H1 (cell line): Measurements from ENCODE around the gene OPCML. TPM values are rescaled to one million over a fixed set of nuclear protein-coding genes. Genes with fewer than 3 reads are reported as not detected.

Source experiments
- CTCF ChIA-PET: fragments of 300-600 bp; sonication (Branson Sonifier 250); formaldehyde crosslinking; loops from one replicate; lab custom pipeline; 2021; ENCODE audit not compliant: partially characterized antibody; lab: Charles Lee
- POLR2A ChIA-PET: fragments of 300-600 bp; sonication (Branson Sonifier 250); formaldehyde crosslinking; loops from one replicate; lab custom pipeline; 2021; ENCODE audit warnings: inconsistent platforms; ENCODE audit not compliant: partially characterized antibody; lab: Charles Lee
- DNase-seq, 2 experiments: peaks; one replicate each; pipeline versions ENCODE4 v3.0.0 to v3.0.0-alpha.2; 2010 to 2022; ENCODE audit warnings: low spot score in 2 of 2, low read depth in 1 of 2, mixed read lengths in 1 of 2
- FAIRE-seq: peaks from 2 replicates; lab custom pipeline; 2011; peaks lifted over from hg19 to GRCh38; lab: Jason Lieb, UNC
- H2AFZ ChIP-seq: 2 replicates; pipeline ENCODE4 v1.8.1; 2012; ENCODE audit warnings: low read length, inconsistent platforms
- H2AK5ac ChIP-seq: 2 replicates; pipeline ENCODE4 v1.6.1; 2013; ENCODE audit warnings: low read depth, low read length
- H2BK120ac ChIP-seq: replicated peaks from 2 replicates; pipeline ENCODE3; 2013; ENCODE audit warnings: low read depth, low read length, inconsistent platforms
- H2BK12ac ChIP-seq: 2 replicates; pipeline ENCODE4 v1.6.1; 2013; ENCODE audit warnings: low read depth, low read length
- H2BK15ac ChIP-seq: 2 replicates; pipeline ENCODE4 v1.6.1; 2013; ENCODE audit warnings: low read length
- H2BK20ac ChIP-seq: 2 replicates; pipeline ENCODE4 v1.6.1; 2013; ENCODE audit warnings: low read length
- H2BK5ac ChIP-seq: 2 replicates; pipeline ENCODE4 v1.6.1; 2013; ENCODE audit warnings: low read depth, low read length
- H3K14ac ChIP-seq: 2 replicates; pipeline ENCODE4 v1.6.1; 2013; ENCODE audit warnings: inconsistent platforms; ENCODE audit not compliant: insufficient read length
- H3K18ac ChIP-seq: 2 replicates; pipeline ENCODE4 v1.6.1; 2013; ENCODE audit warnings: low read length; ENCODE audit errors: extremely low read depth
- H3K23ac ChIP-seq: 2 replicates; pipeline ENCODE4 v1.6.1; 2013; ENCODE audit warnings: inconsistent platforms; ENCODE audit not compliant: insufficient read length
- H3K23me2 ChIP-seq: 2 replicates; pipeline ENCODE4 v1.6.1; 2013; ENCODE audit warnings: low read depth, low read length
- H3K27ac ChIP-seq: 2 replicates; pipeline ENCODE4 v1.6.1; 2011; ENCODE audit warnings: low read depth, low read length, inconsistent platforms
- H3K27me3 ChIP-seq, 4 experiments: replicated peaks in 1 of 4; 1 replicate in 1 of 4; 2 replicates in 3 of 4; pipeline versions ENCODE4 v1.6.1 to v1.8.1; 2011 to 2013; ENCODE audit warnings: low read length in 3 of 4, mild to moderate bottlenecking in 3 of 4, inconsistent platforms in 2 of 4, mixed read lengths in 2 of 4, moderate library complexity in 1 of 4; ENCODE audit not compliant: control insufficient read depth in 3 of 4, insufficient read depth in 3 of 4; ENCODE audit errors: extremely low read depth in 1 of 4
- H3K36me3 ChIP-seq, 4 experiments: 2 replicates each; pipeline versions ENCODE4 v1.6.1 to v1.8.1; 2011 to 2013; ENCODE audit warnings: mild to moderate bottlenecking in 4 of 4, low read length in 3 of 4, moderate library complexity in 2 of 4, control low read depth in 1 of 4, inconsistent platforms in 1 of 4; ENCODE audit not compliant: insufficient read depth in 4 of 4, control insufficient read depth in 2 of 4
- H3K4ac ChIP-seq: replicated peaks from 2 replicates; pipeline ENCODE3; 2013; ENCODE audit warnings: low read length, low read depth, mixed read lengths, inconsistent platforms; ENCODE audit not compliant: insufficient read length
- H3K4me1 ChIP-seq, 4 experiments: replicated peaks in 1 of 4; 1 replicate in 1 of 4; 2 replicates in 3 of 4; pipeline versions ENCODE4 v1.6.1 to v1.8.1; 2011 to 2013; ENCODE audit warnings: low read length in 3 of 4, inconsistent platforms in 2 of 4, mixed read lengths in 1 of 4; ENCODE audit not compliant: insufficient read depth in 4 of 4, control insufficient read depth in 3 of 4
- H3K4me2 ChIP-seq, 2 experiments: 2 replicates each; pipeline versions ENCODE4 v1.6.1 to v1.8.1; 2011 to 2013; ENCODE audit warnings: low read depth in 2 of 2, low read length in 2 of 2, control low read depth in 1 of 2, inconsistent platforms in 1 of 2, mild to moderate bottlenecking in 1 of 2; ENCODE audit not compliant: insufficient read depth in 1 of 2
- H3K4me3 ChIP-seq, 4 experiments: fragments of 200-600, 300-600 bp in 1 of 4; sonication (generic), shearing (Covaris generic), sonication (Bioruptor Twin) in 1 of 4; 2 replicates each; pipeline versions ENCODE4 v1.5.1 to v1.8.1; 2011 to 2016; ENCODE audit warnings: low read length in 4 of 4, low read depth in 3 of 4, control low read depth in 2 of 4, inconsistent platforms in 2 of 4, mild to moderate bottlenecking in 2 of 4, mixed read lengths in 1 of 4, moderate library complexity in 1 of 4; ENCODE audit not compliant: insufficient read depth in 2 of 4; ENCODE audit errors: extremely low read depth in 1 of 4
- H3K56ac ChIP-seq: replicated peaks from 2 replicates; pipeline ENCODE3; 2013; ENCODE audit warnings: low read depth, mild to moderate bottlenecking, mixed read lengths, low read length, inconsistent platforms; ENCODE audit not compliant: insufficient read length
- H3K79me1 ChIP-seq: 2 replicates; pipeline ENCODE4 v1.6.1; 2013; ENCODE audit warnings: low read depth, low read length, control low read depth
- H3K79me2 ChIP-seq, 2 experiments: 2 replicates each; pipeline versions ENCODE4 v1.6.1 to v1.8.1; 2012 to 2013; ENCODE audit warnings: low read length in 2 of 2, mild to moderate bottlenecking in 2 of 2, inconsistent platforms in 1 of 2; ENCODE audit not compliant: insufficient read depth in 2 of 2, control insufficient read depth in 1 of 2
- H3K9ac ChIP-seq, 4 experiments: replicated peaks in 1 of 4; 1 replicate in 1 of 4; 2 replicates in 3 of 4; pipeline versions ENCODE4 v1.6.1 to v1.8.1; 2011 to 2013; ENCODE audit warnings: low read depth in 3 of 4, low read length in 3 of 4, control low read depth in 2 of 4, mild to moderate bottlenecking in 2 of 4, moderate library complexity in 2 of 4, inconsistent platforms in 1 of 4; ENCODE audit errors: extremely low read depth in 1 of 4
- H3K9me3 ChIP-seq, 2 experiments: 2 replicates each; pipeline versions ENCODE4 v1.6.1 to v1.8.1; 2012 to 2013; ENCODE audit warnings: mild to moderate bottlenecking in 2 of 2, moderate library complexity in 2 of 2, control low read depth in 1 of 2, inconsistent platforms in 1 of 2, low read depth in 1 of 2, low read length in 1 of 2, mixed read lengths in 1 of 2; ENCODE audit not compliant: insufficient read depth in 2 of 2
- H4K20me1 ChIP-seq, 2 experiments: replicated peaks in 1 of 2; 2 replicates each; pipeline versions ENCODE3 to v1.8.1; 2011 to 2013; ENCODE audit warnings: inconsistent platforms in 2 of 2, low read length in 2 of 2, mild to moderate bottlenecking in 1 of 2; ENCODE audit not compliant: insufficient read depth in 2 of 2, control insufficient read depth in 1 of 2
- H4K5ac ChIP-seq: 2 replicates; pipeline ENCODE4 v1.6.1; 2013; ENCODE audit warnings: low read length, low read depth, mixed read lengths, inconsistent platforms; ENCODE audit not compliant: insufficient read length
- H4K8ac ChIP-seq: 2 replicates; pipeline ENCODE4 v1.8.0; 2013; ENCODE audit warnings: mild to moderate bottlenecking, moderate library complexity, low read length, inconsistent platforms; ENCODE audit not compliant: insufficient read depth; ENCODE audit errors: extremely low read depth
- H4K91ac ChIP-seq: replicated peaks from 2 replicates; pipeline ENCODE3; 2013; ENCODE audit warnings: low read length, mixed read lengths, inconsistent platforms; ENCODE audit not compliant: insufficient read length
- KDM1A ChIP-seq: fragments of 200-600, 300-600 bp; sonication (generic); IDR thresholded peaks from 2 replicates; pipeline ENCODE4 v1.7.1; 2016; ENCODE audit warnings: mild to moderate bottlenecking, low read length, borderline replicate concordance
- SP1 ChIP-seq: IDR thresholded peaks from 2 replicates; pipeline ENCODE4 v1.6.1; 2011; ENCODE audit warnings: low read depth, low read length
- WGBS, 2 experiments: shearing (Covaris generic) in 1 of 2; methylation state at CpG; one replicate each; pipeline versions ENCODE4 v1.1.6 to v1.1.7; 2013 to 2015; ENCODE audit warnings: low lambda C conversion rate in 2 of 2, mixed read lengths in 2 of 2, inconsistent platforms in 1 of 2, low coverage in 1 of 2, missing lambda C conversion rate in 1 of 2; ENCODE audit not compliant: insufficient replicate concordance in 2 of 2, insufficient coverage in 1 of 2, insufficient read length in 1 of 2; ENCODE audit errors: extremely low coverage in 1 of 2, missing lambda C conversion rate in 1 of 2; 5-methylcytosine and 5-hydroxymethylcytosine counted together
- polyA plus RNA-seq, 7 experiments: library from polyadenylated mRNA; depleted of rRNA in 3 of 7; stranded (reverse) in 5 of 7; unstranded in 2 of 7; fragments of >200 nt in 5 of 7; fragments of 200-250 nt in 2 of 7; gene quantifications; 1 replicate in 5 of 7; 2 replicates in 1 of 7; 4 replicates in 1 of 7; pipeline versions ENCODE4 v1.2.1 to v1.2.3, GENCODE V29; 2011 to 2013; ENCODE audit warnings: missing spikeins in 2 of 7, mixed read lengths in 2 of 7
- total RNA-seq: library from RNA; stranded (reverse); fragmentation: NEBNext Ultra II Directional; extraction: Animal tissue kit (Norgen Biotek cat#: 25700); gene quantifications from 2 replicates; pipeline ENCODE4 v1.2.1, GENCODE V29; 2021

Gene OPCML
- total and polyA plus RNA-seq, 2 of the 8 experiments (the other 6 are each of a cell fraction or from before 2014, with no cell fraction given) = 2.3 to 3.1 TPM

DNA sequence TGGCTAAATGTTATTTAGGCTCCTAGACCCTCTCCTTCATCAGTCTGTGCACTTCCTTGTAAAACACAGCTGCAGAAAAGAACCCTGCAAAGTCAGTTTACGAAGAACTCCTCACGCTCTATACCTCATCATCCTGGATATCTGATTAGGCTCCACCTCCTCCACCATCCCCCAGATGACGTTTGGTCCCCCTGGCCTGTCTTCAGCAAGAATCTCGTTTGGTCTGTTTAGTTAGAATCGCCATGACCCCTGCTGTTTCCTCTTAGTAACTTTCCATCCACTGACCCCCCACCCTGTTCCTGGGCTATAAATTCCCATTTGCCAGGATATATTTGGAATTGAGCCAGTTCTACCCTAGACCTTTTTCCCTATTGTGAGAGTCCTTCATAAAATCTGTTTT is 214.1 kb downstream of the OPCML start:
- Histone ChIP-seq H3K23ac (no peak overlapping the region), H4K20me1 (no peaks in the 10 kb centered on the region), H3K14ac (no peak overlapping the region), H2BK12ac (no peak overlapping the region; the same call in 1 of the 2 replicates), H3K4me3 (no peak overlapping the region), H2BK120ac (peak overlapping the region; percentile 66), H4K8ac (no peak overlapping the region), H3K79me1 (no peaks in the 10 kb centered on the region), H3K4me2 (no peak overlapping the region), H3K36me3 (no peaks in the 10 kb centered on the region), H2AFZ (peak overlapping the region; percentile 77), H3K23me2 (no peaks in the 10 kb centered on the region), H3K9ac (no peak overlapping the region), H2BK15ac (no peak overlapping the region), H3K79me2 (no peaks in the 10 kb centered on the region), H3K4ac (no peak overlapping the region), H3K27me3 (no peaks in the 10 kb centered on the region), H3K4me1 (peaks cover 5 to 11% (median 7%) of the 10 kb centered on the region in 4 experiments; a peak in 6 of 7 replicates), H3K9me3 (no peaks in the 10 kb centered on the region), H4K91ac (no peak overlapping the region), H3K18ac (no peak overlapping the region), H3K56ac (no peak overlapping the region), H2AK5ac (no peak overlapping the region), H4K5ac (no peak overlapping the region), H3K27ac (no peak overlapping the region), H2BK20ac (no peak overlapping the region; the same call in 1 of the 2 replicates), H2BK5ac (no peak overlapping the region)
- CTCF ChIA-PET = interaction anchor here (1.5 kb wide), 1 partner anchor 239 kb away, joined by 3 read pairs; no protein-coding TSS in a partner anchor
- TF ChIP-seq SP1 (0 out of 2 replicates have a peak, but pooled peaks have one; percentile 25), KDM1A (no peak)
- WGBS, 2 experiments = 59% methylated on average over 5 of the region's 5 CpGs; no CpG with 5 or more reads in 1 of the 2 experiments
- DNase-seq (no peak), FAIRE-seq (no peak)
- POLR2A ChIA-PET = no interaction called here
